ENCODE measurements around the gene IL11. TPM values are rescaled to one million over a fixed set of nuclear protein-coding genes. Genes with fewer than 3 reads are reported as not detected.
A peak's percentile ranks its signal among the peaks of the same experiment; 100 is the strongest.

Gene IL11
- total and polyA plus RNA-seq, 8 donors: 1.0 to 17.4 (median 1.3) TPM; not detected in 3

GRCh38 chr19:55350620-55351315 lies 19.5 kb downstream of the IL11 start:
- 56 to 70% (median 64%) methylated on average over 11 of the region's 11 CpGs for WGBS, 5 donors
- Histone ChIP-seq H3K27ac (no peak overlapping the region), H3K4me3 (no peak overlapping the region), H3K4me1 (peaks cover 18 to 32% (median 26%) of the 10 kb centered on the region in 4 donors), H3K9me3 (no peaks in the 10 kb centered on the region), H3K27me3 (peaks cover 27 to 64% (median 35%) of the 10 kb centered on the region in 3 donors), H3K36me3 (peaks cover 4 to 17% (median 15%) of the 10 kb centered on the region in 4 donors)
- TF ChIP-seq POLR2A (IDR thresholded peaks at IDR 0.05) (no peak), EP300 (IDR thresholded peaks at IDR 0.05) (no peak), POLR2AphosphoS5 (IDR thresholded peaks at IDR 0.05) (no peak)
- TF ChIP-seq, protein P1, sequence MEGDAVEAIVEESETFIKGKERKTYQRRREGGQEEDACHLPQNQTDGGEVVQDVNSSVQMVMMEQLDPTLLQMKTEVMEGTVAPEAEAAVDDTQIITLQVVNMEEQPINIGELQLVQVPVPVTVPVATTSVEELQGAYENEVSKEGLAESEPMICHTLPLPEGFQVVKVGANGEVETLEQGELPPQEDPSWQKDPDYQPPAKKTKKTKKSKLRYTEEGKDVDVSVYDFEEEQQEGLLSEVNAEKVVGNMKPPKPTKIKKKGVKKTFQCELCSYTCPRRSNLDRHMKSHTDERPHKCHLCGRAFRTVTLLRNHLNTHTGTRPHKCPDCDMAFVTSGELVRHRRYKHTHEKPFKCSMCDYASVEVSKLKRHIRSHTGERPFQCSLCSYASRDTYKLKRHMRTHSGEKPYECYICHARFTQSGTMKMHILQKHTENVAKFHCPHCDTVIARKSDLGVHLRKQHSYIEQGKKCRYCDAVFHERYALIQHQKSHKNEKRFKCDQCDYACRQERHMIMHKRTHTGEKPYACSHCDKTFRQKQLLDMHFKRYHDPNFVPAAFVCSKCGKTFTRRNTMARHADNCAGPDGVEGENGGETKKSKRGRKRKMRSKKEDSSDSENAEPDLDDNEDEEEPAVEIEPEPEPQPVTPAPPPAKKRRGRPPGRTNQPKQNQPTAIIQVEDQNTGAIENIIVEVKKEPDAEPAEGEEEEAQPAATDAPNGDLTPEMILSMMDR (IDR thresholded peaks at IDR 0.05): no peak
- DNase-seq: peak in 1 of 2 donors; percentile 66
- intact Hi-C loops (cut with DNase I; ENCODE audit: low total_unique reads): no loop called here

- Histone ChIP-seq H3K27ac (no peak overlapping the region), H3K9me3 (no peaks in the 10 kb centered on the region), H3K27me3 (peaks cover 15 to 41% (median 20%) of the 10 kb centered on the region in 3 donors), H3K36me3 (peaks cover 4 to 36% (median 24%) of the 10 kb centered on the region in 4 donors), H3K4me1 (peaks cover 3 to 24% (median 16%) of the 10 kb centered on the region in 4 donors), H3K4me3 (no peak overlapping the region)
- no peak for DNase-seq
- intact Hi-C loops (cut with DNase I; ENCODE audit: low total_unique reads): no loop called here
- WGBS, 5 donors: 70 to 79% (median 76%) methylated on average over 20 to 22 of the region's 22 CpGs
- TF ChIP-seq, protein P1 (IDR thresholded peaks at IDR 0.05): no peak
- TF ChIP-seq POLR2AphosphoS5 (IDR thresholded peaks at IDR 0.05) (no peak), POLR2A (IDR thresholded peaks at IDR 0.05) (no peak), EP300 (IDR thresholded peaks at IDR 0.05) (no peak)
These were observed 21.8 kb downstream of the IL11 start for GRCh38 chr19:55348317-55349034.

DNA sequence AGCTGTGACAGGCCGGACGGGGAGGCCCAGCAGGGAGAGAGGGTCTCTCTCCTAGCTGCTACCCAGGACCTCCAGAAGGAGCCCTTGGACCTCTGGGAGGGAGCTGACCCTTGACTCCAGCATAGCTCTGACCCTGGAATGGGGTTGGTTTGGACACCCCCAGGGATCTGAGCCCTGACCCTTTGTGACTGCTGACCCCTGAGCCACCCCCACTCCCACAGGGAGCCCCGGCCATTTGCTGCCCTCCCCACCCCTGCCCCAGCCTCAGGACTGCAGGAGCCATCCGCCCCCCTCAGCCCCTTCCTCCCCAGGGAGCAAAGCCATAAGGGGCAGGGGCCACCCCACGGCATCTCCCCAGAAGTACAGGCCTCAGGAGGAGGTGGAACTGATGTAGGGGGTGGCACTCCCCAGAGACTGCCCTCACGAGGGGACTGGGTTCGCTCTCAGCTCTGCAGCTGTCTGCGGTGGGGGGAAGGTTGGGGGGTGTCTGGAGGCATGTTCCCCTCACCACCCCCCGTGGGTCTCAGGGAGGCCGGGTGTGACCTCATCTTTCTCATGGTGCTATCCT lies 22.7 kb downstream of the IL11 start:
- 78 to 89% (median 82%) methylated on average over 4 to 10 of the region's 10 CpGs for WGBS, 5 donors
- TF ChIP-seq, protein P1 (IDR thresholded peaks at IDR 0.05): no peak
- TF ChIP-seq POLR2AphosphoS5 (IDR thresholded peaks at IDR 0.05) (no peak), POLR2A (IDR thresholded peaks at IDR 0.05) (no peak), EP300 (IDR thresholded peaks at IDR 0.05) (no peak)
- Histone ChIP-seq H3K4me3 (no peak overlapping the region), H3K9me3 (no peaks in the 10 kb centered on the region), H3K36me3 (peaks cover 10 to 46% (median 33%) of the 10 kb centered on the region in 4 donors), H3K27ac (no peak overlapping the region), H3K4me1 (peaks cover 0 to 16% (median 9%) of the 10 kb centered on the region in 4 donors), H3K27me3 (peaks cover 9 to 31% (median 11%) of the 10 kb centered on the region in 3 donors)
- no peak for DNase-seq
- intact Hi-C loops (cut with DNase I; ENCODE audit: low total_unique reads): no loop called here

DNA sequence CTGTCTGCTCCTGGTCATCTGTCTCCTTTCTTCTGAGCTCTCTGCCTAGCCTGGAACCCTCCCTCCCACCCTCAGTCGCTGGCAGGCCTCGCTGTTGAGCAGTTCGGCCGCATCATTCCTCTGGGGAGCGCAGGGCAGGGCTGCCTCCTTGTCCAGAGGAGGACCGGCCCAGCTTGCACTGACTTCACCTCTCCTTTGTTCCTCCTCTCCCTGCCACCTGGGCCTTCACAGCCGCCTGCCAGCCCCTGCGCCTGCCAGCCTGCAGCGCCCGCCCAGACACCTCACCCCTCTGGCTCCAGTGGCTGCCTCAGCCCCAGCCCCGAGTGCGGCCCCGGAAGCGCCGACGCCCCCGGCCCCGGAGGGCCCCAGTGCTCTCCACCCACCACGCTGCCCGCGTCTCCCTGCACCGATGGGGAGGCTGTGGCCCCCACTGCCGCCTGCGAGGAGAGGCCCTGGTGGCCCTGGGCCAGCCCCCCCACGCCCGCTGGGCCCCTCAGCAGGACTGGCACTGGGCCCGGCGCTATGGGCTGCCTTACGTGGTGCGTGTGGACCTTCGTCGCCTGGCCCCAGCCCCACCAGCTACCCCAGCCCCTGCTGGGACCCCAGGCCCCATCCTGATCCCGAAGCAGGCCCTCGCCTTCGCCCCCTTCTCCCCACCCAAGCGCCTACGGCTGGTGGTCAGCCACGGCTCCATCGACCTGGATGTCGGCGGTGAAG lies 23.4 kb downstream of the IL11 start:
- intact Hi-C loops (cut with DNase I; ENCODE audit: low total_unique reads): no loop called here
- peaks cover 3 to 25% (median 4%) of the 10 kb centered on the region in 3 donors for H3K27me3 ChIP-seq
- WGBS, 5 donors: 88 to 93% (median 90%) methylated on average over 31 to 41 of the region's 41 CpGs
- H3K36me3 ChIP-seq: peaks cover 16 to 52% (median 40%) of the 10 kb centered on the region in 4 donors
- no peak for TF ChIP-seq POLR2A (IDR thresholded peaks at IDR 0.05)
- TF ChIP-seq POLR2AphosphoS5 (IDR thresholded peaks at IDR 0.05): no peak
- no peak for TF ChIP-seq EP300 (IDR thresholded peaks at IDR 0.05)
- TF ChIP-seq, protein P1 (IDR thresholded peaks at IDR 0.05): no peak
- DNase-seq: no peak
- H3K27ac ChIP-seq: no peak overlapping the region
- H3K4me1 ChIP-seq: peaks cover 0 to 16% (median 12%) of the 10 kb centered on the region in 4 donors
- H3K9me3 ChIP-seq: no peaks in the 10 kb centered on the region
- no peak overlapping the region for H3K4me3 ChIP-seq

Measured in stomach (tissue), 9 donors.